GM21515 (cell line): ENCODE measurements around the gene DGCR6.
"Not testable (repeated sequence)": the region's sequence is repeated elsewhere in the genome, so short reads cannot be mapped to it uniquely, and the experiment has no call there.

Experiments used
- ATAC-seq: cut with Tn5 transposase; IDR thresholded peaks from one replicate; pipeline ENCODE4 v1.9.1; 2021; ENCODE audit not compliant: unreplicated experiment

Gene DGCR6

GRCh38 chr22:18905540-18906409 is at the start of gene DGCR6:
Gene DGCR6, plus strand, starts transcription at chr22:18906320. Its CDS starts 55 bp downstream, at chr22:18906375.
- no peak for ATAC-seq

GRCh38 chr22:18859314-18859713 is 46.8 kb upstream of the DGCR6 start:
- ATAC-seq = not testable (repeated sequence)

GRCh38 chr22:18881260-18881659 is 24.9 kb upstream of the DGCR6 start:
- not testable (repeated sequence) for ATAC-seq

- ATAC-seq = not testable (repeated sequence)
Observed at GRCh38 chr22:18884465-18884864, 21.7 kb upstream of the DGCR6 start.

- ATAC-seq = no peak
Observed at GRCh38 chr22:18888115-18888514, 18.0 kb upstream of the DGCR6 start.

- ATAC-seq = peak; percentile 97
Observed at GRCh38 chr22:18890510-18891192, 15.5 kb upstream of the DGCR6 start.

GRCh38 chr22:18893775-18894174 is 12.3 kb upstream of the DGCR6 start:
- ATAC-seq = not testable (repeated sequence)

- ATAC-seq = peak; percentile 68
Observed at GRCh38 chr22:18896037-18896657, 10.0 kb upstream of the DGCR6 start.

- ATAC-seq = not testable (repeated sequence)
Observed at GRCh38 chr22:18906410-18906745, 258 bp downstream of the DGCR6 start.

- ATAC-seq = no peak
Observed at GRCh38 chr22:18906896-18907295, 776 bp downstream of the DGCR6 start.

GRCh38 chr22:18909556-18909955 is 3.4 kb downstream of the DGCR6 start:
- no peak for ATAC-seq

GRCh38 chr22:18911535-18911934 is 5.4 kb downstream of the DGCR6 start:
- ATAC-seq = not testable (repeated sequence)

- ATAC-seq = not testable (repeated sequence)
Observed at GRCh38 chr22:18912264-18912946, 6.3 kb downstream of the DGCR6 start.

- ATAC-seq = not testable (repeated sequence)
Observed at GRCh38 chr22:18914558-18914957, 8.4 kb downstream of the DGCR6 start.

GRCh38 chr22:18915550-18915949 is 9.4 kb downstream of the DGCR6 start:
- not testable (repeated sequence) for ATAC-seq

- not testable (repeated sequence) for ATAC-seq
Observed at GRCh38 chr22:18917818-18918217, 11.7 kb downstream of the DGCR6 start.

- not testable (repeated sequence) for ATAC-seq
Observed at GRCh38 chr22:18920257-18920902, 14.3 kb downstream of the DGCR6 start.

- no peak for ATAC-seq
Observed at GRCh38 chr22:18925368-18926064, 19.4 kb downstream of the DGCR6 start.

- no peak for ATAC-seq
Observed at GRCh38 chr22:18927020-18927419, 20.9 kb downstream of the DGCR6 start.

GRCh38 chr22:18927573-18927972 is 21.5 kb downstream of the DGCR6 start:
- ATAC-seq = no peak
